OCI-LY1 (cell line): ENCODE data around the gene C8A.

Experiments used
- H2AFZ ChIP-seq: fragments of 200-600 bp; sonication (generic), shearing (Covaris generic); 2 replicates; pipeline ENCODE4 v1.6.0; 2014; ENCODE audit warnings: antibody characterized with exemption, mild to moderate bottlenecking, low read length
- H3F3A ChIP-seq: fragments of 200-600 bp; sonication (generic), shearing (Covaris generic); 2 replicates; pipeline ENCODE4 v1.6.0; 2014; ENCODE audit warnings: mild to moderate bottlenecking, antibody characterized with exemption, low read length, moderate library complexity; ENCODE audit not compliant: insufficient read depth
- H3K27ac ChIP-seq: fragments of 200-600 bp; sonication (generic); 2 replicates; pipeline ENCODE4 v1.5.1; 2014; ENCODE audit warnings: low read length, mixed run types, mild to moderate bottlenecking, low read depth; ENCODE audit not compliant: poor library complexity, severe bottlenecking
- H3K27me3 ChIP-seq: fragments of 200-600 bp; sonication (generic); 2 replicates; pipeline ENCODE4 v1.6.0; 2014; ENCODE audit warnings: antibody characterized with exemption, mild to moderate bottlenecking, low read length, moderate library complexity; ENCODE audit not compliant: insufficient read depth
- H3K36me3 ChIP-seq: fragments of 200-600 bp; sonication (generic); 2 replicates; pipeline ENCODE4 v1.6.1; 2014; ENCODE audit warnings: mild to moderate bottlenecking, antibody characterized with exemption, low read length, moderate library complexity, mixed read lengths; ENCODE audit not compliant: insufficient read depth
- H3K4me1 ChIP-seq: fragments of 200-600 bp; sonication (generic); 2 replicates; pipeline ENCODE4 v1.5.1; 2014; ENCODE audit warnings: mild to moderate bottlenecking, low read length, moderate library complexity; ENCODE audit not compliant: insufficient read depth, severe bottlenecking
- H3K4me2 ChIP-seq: fragments of 200-600 bp; sonication (generic), shearing (Covaris generic); 2 replicates; pipeline ENCODE4 v1.6.1; 2014; ENCODE audit warnings: low read length
- H3K4me3 ChIP-seq: fragments of 200-600 bp; sonication (generic); 2 replicates; pipeline ENCODE4 v1.5.1; 2014; ENCODE audit warnings: low read length, low read depth, mild to moderate bottlenecking, mixed read lengths; ENCODE audit not compliant: poor library complexity, severe bottlenecking
- H3K79me2 ChIP-seq: fragments of 200-600 bp; shearing (Covaris generic); 2 replicates; pipeline ENCODE4 v1.6.1; 2016; ENCODE audit warnings: mixed run types, low read length, mixed read lengths; ENCODE audit not compliant: insufficient read depth
- H3K9ac ChIP-seq: fragments of 200-600 bp; sonication (generic), shearing (Covaris generic); 2 replicates; pipeline ENCODE4 v1.6.1; 2014; ENCODE audit warnings: mild to moderate bottlenecking, low read length, mixed read lengths
- H3K9me2 ChIP-seq: fragments of 200-600 bp; sonication (generic), shearing (Covaris generic); 2 replicates; pipeline ENCODE4 v1.6.1; 2014; ENCODE audit warnings: low read depth, mild to moderate bottlenecking, low read length, mixed read lengths
- H3K9me3 ChIP-seq: fragments of 200-600 bp; shearing (Covaris generic); 2 replicates; pipeline ENCODE4 v1.6.1; 2014; ENCODE audit warnings: low read length, mixed read lengths
- H4K20me1 ChIP-seq: fragments of 200-600 bp; sonication (generic), shearing (Covaris generic); 2 replicates; pipeline ENCODE4 v1.6.0; 2016; ENCODE audit warnings: mild to moderate bottlenecking, low read length; ENCODE audit not compliant: insufficient read depth
- EZH2 ChIP-seq: fragments of 200-600 bp; sonication (generic), shearing (Covaris generic); IDR thresholded peaks from 2 replicates; pipeline ENCODE4 v1.8.0; 2017; ENCODE audit warnings: borderline replicate concordance, mixed run types, mild to moderate bottlenecking, antibody characterized with exemption, low read length, moderate library complexity, mixed read lengths
- TF ChIP-seq, protein P1 (sequence below): fragments of 200-600 bp; sonication (generic), shearing (Covaris generic); IDR thresholded peaks from 2 replicates; pipeline ENCODE4 v1.5.1; 2017; ENCODE audit warnings: mild to moderate bottlenecking, antibody characterized with exemption, low read length, moderate library complexity, mixed read lengths

Gene C8A

DNA sequence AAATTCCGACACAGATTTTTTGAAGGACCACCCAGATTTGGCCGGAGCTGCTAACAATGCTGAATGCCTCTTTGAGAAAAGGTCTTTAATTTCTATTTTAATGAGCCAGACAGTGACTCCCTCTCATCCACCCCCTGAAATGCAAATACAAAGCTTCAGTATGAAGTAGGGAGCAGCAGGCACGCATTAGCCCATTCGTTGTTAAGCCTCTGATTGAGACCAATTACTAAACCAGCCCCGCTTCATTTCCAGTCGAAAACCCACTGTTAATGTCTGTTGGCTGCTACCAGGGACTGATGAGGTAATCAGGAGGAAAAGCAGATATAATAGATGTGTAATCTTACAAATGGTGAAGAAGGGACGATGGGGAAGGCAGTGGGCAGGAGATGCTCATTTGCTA is 4.8 kb upstream of the C8A start:
- Histone ChIP-seq H2AFZ (no peak overlapping the region), H3K9ac (no peak overlapping the region), H3K4me2 (no peak overlapping the region), H3K9me2 (no peaks in the 10 kb centered on the region), H3K4me1 (no peaks in the 10 kb centered on the region), H3K9me3 (no peaks in the 10 kb centered on the region), H3K4me3 (no peak overlapping the region), H3K27ac (no peak overlapping the region), H3K27me3 (no peaks in the 10 kb centered on the region), H3F3A (no peaks in the 10 kb centered on the region), H3K79me2 (no peaks in the 10 kb centered on the region), H4K20me1 (no peaks in the 10 kb centered on the region), H3K36me3 (no peaks in the 10 kb centered on the region)
- no peak for TF ChIP-seq EZH2
- TF ChIP-seq, protein P1, sequence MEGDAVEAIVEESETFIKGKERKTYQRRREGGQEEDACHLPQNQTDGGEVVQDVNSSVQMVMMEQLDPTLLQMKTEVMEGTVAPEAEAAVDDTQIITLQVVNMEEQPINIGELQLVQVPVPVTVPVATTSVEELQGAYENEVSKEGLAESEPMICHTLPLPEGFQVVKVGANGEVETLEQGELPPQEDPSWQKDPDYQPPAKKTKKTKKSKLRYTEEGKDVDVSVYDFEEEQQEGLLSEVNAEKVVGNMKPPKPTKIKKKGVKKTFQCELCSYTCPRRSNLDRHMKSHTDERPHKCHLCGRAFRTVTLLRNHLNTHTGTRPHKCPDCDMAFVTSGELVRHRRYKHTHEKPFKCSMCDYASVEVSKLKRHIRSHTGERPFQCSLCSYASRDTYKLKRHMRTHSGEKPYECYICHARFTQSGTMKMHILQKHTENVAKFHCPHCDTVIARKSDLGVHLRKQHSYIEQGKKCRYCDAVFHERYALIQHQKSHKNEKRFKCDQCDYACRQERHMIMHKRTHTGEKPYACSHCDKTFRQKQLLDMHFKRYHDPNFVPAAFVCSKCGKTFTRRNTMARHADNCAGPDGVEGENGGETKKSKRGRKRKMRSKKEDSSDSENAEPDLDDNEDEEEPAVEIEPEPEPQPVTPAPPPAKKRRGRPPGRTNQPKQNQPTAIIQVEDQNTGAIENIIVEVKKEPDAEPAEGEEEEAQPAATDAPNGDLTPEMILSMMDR = no peak

DNA sequence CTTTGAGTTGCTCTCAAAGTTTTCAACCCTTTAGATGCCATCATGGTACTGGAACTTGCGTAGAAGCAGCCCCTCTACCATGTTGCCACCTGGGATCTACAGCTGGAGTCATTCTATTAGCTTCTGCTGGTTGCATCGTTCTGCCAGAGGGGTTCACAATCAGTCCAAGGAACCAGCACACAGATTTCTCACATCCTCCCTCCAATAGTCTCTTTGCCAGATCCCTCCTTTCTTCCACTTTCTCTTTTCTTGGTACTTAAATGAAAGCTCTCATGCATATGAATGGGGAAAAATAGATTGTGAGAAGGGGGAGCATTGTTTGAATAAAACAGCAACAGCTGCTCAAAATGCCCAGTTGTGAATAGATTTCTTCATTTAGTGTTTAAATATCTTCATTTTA is 4.2 kb upstream of the C8A start:
- Histone ChIP-seq H3K9me2 (no peaks in the 10 kb centered on the region), H3K27me3 (no peaks in the 10 kb centered on the region), H2AFZ (no peak overlapping the region), H3K36me3 (no peaks in the 10 kb centered on the region), H3K9ac (no peak overlapping the region), H3K4me1 (no peaks in the 10 kb centered on the region), H3K9me3 (no peaks in the 10 kb centered on the region), H3F3A (no peaks in the 10 kb centered on the region), H3K4me3 (no peak overlapping the region), H3K79me2 (no peaks in the 10 kb centered on the region), H4K20me1 (no peaks in the 10 kb centered on the region), H3K27ac (no peak overlapping the region), H3K4me2 (no peak overlapping the region)
- TF ChIP-seq, protein P1 = no peak
- no peak for TF ChIP-seq EZH2

DNA sequence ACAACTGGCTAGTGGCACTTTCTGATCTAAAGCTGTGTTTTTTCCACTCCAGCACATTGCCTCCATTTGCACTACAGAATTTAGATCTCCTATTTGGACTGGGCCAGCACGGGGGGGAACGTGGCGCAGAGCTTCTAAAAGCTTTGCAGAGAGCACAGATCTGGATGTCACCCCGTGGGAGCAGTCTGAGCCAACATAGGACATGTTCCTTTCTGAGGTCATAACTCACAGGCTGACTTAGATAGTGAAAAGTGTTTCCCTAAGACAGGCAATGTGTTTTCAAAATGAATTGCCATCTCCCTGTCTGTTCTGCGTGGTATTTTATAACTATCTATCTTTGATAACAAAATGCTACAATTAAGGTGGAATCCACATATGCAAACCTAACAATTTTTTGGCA is 3.7 kb upstream of the C8A start:
- Histone ChIP-seq H3K27me3 (no peaks in the 10 kb centered on the region), H3K27ac (no peak overlapping the region), H3K9ac (no peak overlapping the region), H3K9me3 (no peaks in the 10 kb centered on the region), H3K79me2 (no peaks in the 10 kb centered on the region), H2AFZ (no peak overlapping the region), H3K9me2 (no peaks in the 10 kb centered on the region), H4K20me1 (no peaks in the 10 kb centered on the region), H3K4me3 (no peak overlapping the region), H3K4me1 (no peaks in the 10 kb centered on the region), H3F3A (no peaks in the 10 kb centered on the region), H3K4me2 (no peak overlapping the region), H3K36me3 (no peaks in the 10 kb centered on the region)
- TF ChIP-seq, protein P1 = no peak
- TF ChIP-seq EZH2 = no peak
